ENCODE results near the gene KITLG. TPM values are rescaled to one million over a fixed set of nuclear protein-coding genes. Genes with fewer than 3 reads are reported as not detected.
A peak's percentile ranks its signal among the peaks of the same experiment; 100 is the strongest.

KITLG gene
- total RNA-seq, 1 experiment from 2014 or later = 570 TPM

- POLR2A ChIA-PET = no interaction called here
- ATAC-seq = no peak
- H3K9me2 ChIP-seq (ENCODE audit: insufficient read depth) = no peaks in the 10 kb centered on the region
- no peaks in the 10 kb centered on the region for H3K9me3 ChIP-seq (ENCODE audit: control insufficient read depth in 1 of 2, insufficient read depth in 1 of 2, low read depth in 1 of 2, low read length in 2 of 2)
- H3K79me2 ChIP-seq (ENCODE audit: insufficient read depth, low read length) = peaks cover 98% of the 10 kb centered on the region
- BruUV-seq (replicated peaks) = no TSS peak
- no peak overlapping the region for H3K9ac ChIP-seq (ENCODE audit: low read length)
- no peak overlapping the region for H2AFZ ChIP-seq (ENCODE audit: low read depth, low read length, poor library complexity, severe bottlenecking)
- peaks cover 0 to 25% of the 10 kb centered on the region in 2 experiments; a peak in 2 of 4 replicates for H3K4me1 ChIP-seq (ENCODE audit: control insufficient read depth in 1 of 2, insufficient read depth in 2 of 2, low read length in 2 of 2)
- RAD21 ChIA-PET (ENCODE audit: low non-redundant PET in 1 of 2, low total read pairs in 2 of 2, uncharacterized antibody in 2 of 2, unreplicated experiment in 2 of 2) = no interaction called here
- intact Hi-C loops (cut with micrococcal nuclease) = no loop called here
- CTCF ChIA-PET = no interaction called here
- H3K4me3 ChIP-seq (replicated peaks in 1 of 2; ENCODE audit: low read depth in 1 of 2, low read length in 2 of 2) = no peak overlapping the region
- peaks cover 49% of the 10 kb centered on the region for H4K20me1 ChIP-seq (ENCODE audit: insufficient read depth)
- no peaks in the 10 kb centered on the region for H3K27me3 ChIP-seq (ENCODE audit: insufficient read depth, low read length)
- no peak overlapping the region for H3K27ac ChIP-seq (ENCODE audit: low read depth, low read length)
- no peak for TF ChIP-seq EZH2 (IDR thresholded peaks at IDR 0.05)
- TF ChIP-seq TCF7L2 (IDR thresholded peaks at IDR 0.05; ENCODE audit: borderline replicate concordance, extremely low read depth, insufficient read depth, insufficient read length) = no peak
- no peak for TF ChIP-seq ATF3 (IDR thresholded peaks at IDR 0.05)
- TF ChIP-seq POLR2AphosphoS5 (IDR thresholded peaks at IDR 0.05; ENCODE audit: low read depth, low read length) = peak; percentile 7; the same call in 1 of the 2 replicates
- H3K36me3 ChIP-seq (ENCODE audit: control insufficient read depth in 1 of 2, insufficient read depth in 2 of 2, low read length in 2 of 2) = peaks cover 61 to 84% of the 10 kb centered on the region in 2 experiments
- no peak for DNase-seq (ENCODE audit: low read depth, low spot score)
- no peak overlapping the region for H3K4me2 ChIP-seq (ENCODE audit: low read length)
Observed at GRCh38 chr12:88507270-88507669, 73.0 kb downstream of the KITLG start.

- Histone ChIP-seq H3K9ac (ENCODE audit: low read length) (no peak overlapping the region), H3K4me3 (replicated peaks in 1 of 2; ENCODE audit: low read depth in 1 of 2, low read length in 2 of 2) (no peak overlapping the region), H3K79me2 (ENCODE audit: insufficient read depth, low read length) (peaks cover 98% of the 10 kb centered on the region), H3K27me3 (ENCODE audit: insufficient read depth, low read length) (no peaks in the 10 kb centered on the region), H3K4me1 (ENCODE audit: control insufficient read depth in 1 of 2, insufficient read depth in 2 of 2, low read length in 2 of 2) (peaks cover 0 to 23% of the 10 kb centered on the region in 2 experiments; a peak in 2 of 4 replicates), H3K4me2 (ENCODE audit: low read length) (no peak overlapping the region), H3K9me3 (ENCODE audit: control insufficient read depth in 1 of 2, insufficient read depth in 1 of 2, low read depth in 1 of 2, low read length in 2 of 2) (no peaks in the 10 kb centered on the region), H3K9me2 (ENCODE audit: insufficient read depth) (no peaks in the 10 kb centered on the region), H3K27ac (ENCODE audit: low read depth, low read length) (peak overlapping the region; percentile 0; the same call in 1 of the 2 replicates), H2AFZ (ENCODE audit: low read depth, low read length, poor library complexity, severe bottlenecking) (no peak overlapping the region), H3K36me3 (ENCODE audit: control insufficient read depth in 1 of 2, insufficient read depth in 2 of 2, low read length in 2 of 2) (peaks cover 56 to 85% of the 10 kb centered on the region in 2 experiments), H4K20me1 (ENCODE audit: insufficient read depth) (peaks cover 37% of the 10 kb centered on the region)
- ATAC-seq (no peak), DNase-seq (ENCODE audit: low read depth, low spot score) (no peak)
- CTCF ChIA-PET = no interaction called here
- BruUV-seq (replicated peaks) = no TSS peak
- RAD21 ChIA-PET (ENCODE audit: low non-redundant PET in 1 of 2, low total read pairs in 2 of 2, uncharacterized antibody in 2 of 2, unreplicated experiment in 2 of 2) = no interaction called here
- intact Hi-C loops (cut with micrococcal nuclease) = no loop called here
- TF ChIP-seq ZNF274 (IDR thresholded peaks at IDR 0.05; ENCODE audit: low read depth, low read length) = no peak
- no peak for TF ChIP-seq POLR2A (IDR thresholded peaks at IDR 0.05; ENCODE audit: borderline replicate concordance, extremely low read depth, insufficient read depth, insufficient read length)
- no peak for TF ChIP-seq POLR2AphosphoS5 (IDR thresholded peaks at IDR 0.05; ENCODE audit: low read depth, low read length)
- no peak for TF ChIP-seq SRF (IDR thresholded peaks at IDR 0.05; ENCODE audit: low read depth)
- no peak for TF ChIP-seq EZH2phosphoT487 (IDR thresholded peaks at IDR 0.05; ENCODE audit: borderline replicate concordance)
- TF ChIP-seq CBX3 (IDR thresholded peaks at IDR 0.05; ENCODE audit: low read depth) = no peak
- no peak for TF ChIP-seq SIN3A (IDR thresholded peaks at IDR 0.05; ENCODE audit: low read depth)
- no peak for TF ChIP-seq MAX (IDR thresholded peaks at IDR 0.05)
- TF ChIP-seq JUND (IDR thresholded peaks at IDR 0.05) = no peak
- no peak for TF ChIP-seq ATF3 (IDR thresholded peaks at IDR 0.05)
- no peak for TF ChIP-seq YY1 (IDR thresholded peaks at IDR 0.05; ENCODE audit: extremely low read depth, insufficient replicate concordance, low read depth, low read length)
- no peak for TF ChIP-seq FOSL1 (IDR thresholded peaks at IDR 0.05; ENCODE audit: low read depth)
- no peak for TF ChIP-seq CTCF (IDR thresholded peaks at IDR 0.05 in 2 of 3, conservative IDR thresholded peaks at IDR 0.05 in 1 of 3; ENCODE audit: borderline replicate concordance in 1 of 3, insufficient read depth in 1 of 3, low read depth in 2 of 3, low read length in 2 of 3)
- no peak for TF ChIP-seq CEBPB (IDR thresholded peaks at IDR 0.05; ENCODE audit: low read depth)
- TF ChIP-seq SP1 (IDR thresholded peaks at IDR 0.05; ENCODE audit: low read depth) = no peak
- TF ChIP-seq EGR1 (IDR thresholded peaks at IDR 0.05; ENCODE audit: low read depth) = no peak
- POLR2A ChIA-PET = no interaction called here
Observed at GRCh38 chr12:88505696-88506095, 74.6 kb downstream of the KITLG start.

Data from HCT116 (cell line).